HEK293 (cell line): ENCODE measurements around the gene CD276.
"Not testable (repeated sequence)": the region's sequence is repeated elsewhere in the genome, so short reads cannot be mapped to it uniquely, and the experiment has no call there.

Experiments used
- KLF9 ChIP-seq: fragments of 450-650 bp; formaldehyde crosslinking; IDR thresholded peaks from 2 replicates; pipeline ENCODE4 v1.5.1; 2016; ENCODE audit warnings: missing biosample characterization, missing genetic modification characterization, low read depth
- OSR2 ChIP-seq: fragments of 450-650 bp; formaldehyde crosslinking; IDR thresholded peaks from 2 replicates; pipeline ENCODE4 v1.5.1; 2016; ENCODE audit warnings: missing biosample characterization, missing genetic modification characterization
- SALL2 ChIP-seq: fragments of 450-650 bp; formaldehyde crosslinking; IDR thresholded peaks from 2 replicates; pipeline ENCODE4 v1.5.0; 2017; ENCODE audit warnings: missing biosample characterization, mild to moderate bottlenecking, missing genetic modification characterization, borderline replicate concordance
- TCF7L2 ChIP-seq: IDR thresholded peaks from 2 replicates; pipeline ENCODE4 v1.6.1; 2011; ENCODE audit warnings: low read depth, mild to moderate bottlenecking, inconsistent platforms, low read length, moderate library complexity, borderline replicate concordance
- ZNF16 ChIP-seq: fragments of 450-650 bp; formaldehyde crosslinking; IDR thresholded peaks from 2 replicates; pipeline ENCODE4 v1.5.1; 2016; ENCODE audit warnings: low read depth, missing biosample characterization, missing genetic modification characterization
- ZNF239 ChIP-seq: fragments of 450-650 bp; formaldehyde crosslinking; IDR thresholded peaks from 2 replicates; pipeline ENCODE4 v1.5.1; 2016; ENCODE audit warnings: missing biosample characterization, missing genetic modification characterization
- ZNF248 ChIP-seq: fragments of 450-650 bp; formaldehyde crosslinking; IDR thresholded peaks from 2 replicates; pipeline ENCODE4 v1.5.1; 2017; ENCODE audit warnings: missing biosample characterization, missing genetic modification characterization
- ZNF48 ChIP-seq: fragments of 450-650 bp; formaldehyde crosslinking; IDR thresholded peaks from 2 replicates; pipeline ENCODE4 v1.5.1; 2016; ENCODE audit warnings: missing biosample characterization, missing genetic modification characterization
- ZNF488 ChIP-seq: fragments of 450-650 bp; formaldehyde crosslinking; IDR thresholded peaks from 2 replicates; pipeline ENCODE4 v1.5.1; 2016; ENCODE audit warnings: missing biosample characterization, missing genetic modification characterization
- ZNF660 ChIP-seq: fragments of 450-650 bp; IDR thresholded peaks from 2 replicates; pipeline ENCODE4 v1.5.1; 2018; ENCODE audit warnings: missing biosample characterization, mild to moderate bottlenecking, missing genetic modification characterization
- TF ChIP-seq, protein P1 (sequence below): fragments of 450-650 bp; formaldehyde crosslinking; IDR thresholded peaks from 2 replicates; pipeline ENCODE4 v1.5.1; 2016; ENCODE audit warnings: missing biosample characterization, missing genetic modification characterization
- TF ChIP-seq, protein P2 (sequence below): fragments of 450-650 bp; formaldehyde crosslinking; IDR thresholded peaks from 2 replicates; pipeline ENCODE4 v1.5.1; 2016; ENCODE audit warnings: missing biosample characterization, missing genetic modification characterization
- TF ChIP-seq, protein P3 (sequence below): sonication (generic); formaldehyde crosslinking; IDR thresholded peaks from 2 replicates; pipeline ENCODE4 v1.8.1; 2022; ENCODE audit warnings: mild to moderate bottlenecking, moderate library complexity, missing genetic modification reagents

- not testable (repeated sequence) for TF ChIP-seq ZNF239; ZNF248 (tag by site-specific recombination); ZNF48 (tag by site-specific recombination); ZNF660 (tag by site-specific recombination); TCF7L2; SALL2 (tag by site-specific recombination); KLF9 (tag by site-specific recombination); OSR2 (tag by site-specific recombination); ZNF16 (tag by site-specific recombination); ZNF488 (tag by site-specific recombination)
- TF ChIP-seq, protein P1, sequence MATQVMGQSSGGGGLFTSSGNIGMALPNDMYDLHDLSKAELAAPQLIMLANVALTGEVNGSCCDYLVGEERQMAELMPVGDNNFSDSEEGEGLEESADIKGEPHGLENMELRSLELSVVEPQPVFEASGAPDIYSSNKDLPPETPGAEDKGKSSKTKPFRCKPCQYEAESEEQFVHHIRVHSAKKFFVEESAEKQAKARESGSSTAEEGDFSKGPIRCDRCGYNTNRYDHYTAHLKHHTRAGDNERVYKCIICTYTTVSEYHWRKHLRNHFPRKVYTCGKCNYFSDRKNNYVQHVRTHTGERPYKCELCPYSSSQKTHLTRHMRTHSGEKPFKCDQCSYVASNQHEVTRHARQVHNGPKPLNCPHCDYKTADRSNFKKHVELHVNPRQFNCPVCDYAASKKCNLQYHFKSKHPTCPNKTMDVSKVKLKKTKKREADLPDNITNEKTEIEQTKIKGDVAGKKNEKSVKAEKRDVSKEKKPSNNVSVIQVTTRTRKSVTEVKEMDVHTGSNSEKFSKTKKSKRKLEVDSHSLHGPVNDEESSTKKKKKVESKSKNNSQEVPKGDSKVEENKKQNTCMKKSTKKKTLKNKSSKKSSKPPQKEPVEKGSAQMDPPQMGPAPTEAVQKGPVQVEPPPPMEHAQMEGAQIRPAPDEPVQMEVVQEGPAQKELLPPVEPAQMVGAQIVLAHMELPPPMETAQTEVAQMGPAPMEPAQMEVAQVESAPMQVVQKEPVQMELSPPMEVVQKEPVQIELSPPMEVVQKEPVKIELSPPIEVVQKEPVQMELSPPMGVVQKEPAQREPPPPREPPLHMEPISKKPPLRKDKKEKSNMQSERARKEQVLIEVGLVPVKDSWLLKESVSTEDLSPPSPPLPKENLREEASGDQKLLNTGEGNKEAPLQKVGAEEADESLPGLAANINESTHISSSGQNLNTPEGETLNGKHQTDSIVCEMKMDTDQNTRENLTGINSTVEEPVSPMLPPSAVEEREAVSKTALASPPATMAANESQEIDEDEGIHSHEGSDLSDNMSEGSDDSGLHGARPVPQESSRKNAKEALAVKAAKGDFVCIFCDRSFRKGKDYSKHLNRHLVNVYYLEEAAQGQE (tag by site-specific recombination), result not testable (repeated sequence)
- TF ChIP-seq, protein P2, sequence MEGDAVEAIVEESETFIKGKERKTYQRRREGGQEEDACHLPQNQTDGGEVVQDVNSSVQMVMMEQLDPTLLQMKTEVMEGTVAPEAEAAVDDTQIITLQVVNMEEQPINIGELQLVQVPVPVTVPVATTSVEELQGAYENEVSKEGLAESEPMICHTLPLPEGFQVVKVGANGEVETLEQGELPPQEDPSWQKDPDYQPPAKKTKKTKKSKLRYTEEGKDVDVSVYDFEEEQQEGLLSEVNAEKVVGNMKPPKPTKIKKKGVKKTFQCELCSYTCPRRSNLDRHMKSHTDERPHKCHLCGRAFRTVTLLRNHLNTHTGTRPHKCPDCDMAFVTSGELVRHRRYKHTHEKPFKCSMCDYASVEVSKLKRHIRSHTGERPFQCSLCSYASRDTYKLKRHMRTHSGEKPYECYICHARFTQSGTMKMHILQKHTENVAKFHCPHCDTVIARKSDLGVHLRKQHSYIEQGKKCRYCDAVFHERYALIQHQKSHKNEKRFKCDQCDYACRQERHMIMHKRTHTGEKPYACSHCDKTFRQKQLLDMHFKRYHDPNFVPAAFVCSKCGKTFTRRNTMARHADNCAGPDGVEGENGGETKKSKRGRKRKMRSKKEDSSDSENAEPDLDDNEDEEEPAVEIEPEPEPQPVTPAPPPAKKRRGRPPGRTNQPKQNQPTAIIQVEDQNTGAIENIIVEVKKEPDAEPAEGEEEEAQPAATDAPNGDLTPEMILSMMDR (tag by site-specific recombination), result not testable (repeated sequence)
- TF ChIP-seq, protein P3, sequence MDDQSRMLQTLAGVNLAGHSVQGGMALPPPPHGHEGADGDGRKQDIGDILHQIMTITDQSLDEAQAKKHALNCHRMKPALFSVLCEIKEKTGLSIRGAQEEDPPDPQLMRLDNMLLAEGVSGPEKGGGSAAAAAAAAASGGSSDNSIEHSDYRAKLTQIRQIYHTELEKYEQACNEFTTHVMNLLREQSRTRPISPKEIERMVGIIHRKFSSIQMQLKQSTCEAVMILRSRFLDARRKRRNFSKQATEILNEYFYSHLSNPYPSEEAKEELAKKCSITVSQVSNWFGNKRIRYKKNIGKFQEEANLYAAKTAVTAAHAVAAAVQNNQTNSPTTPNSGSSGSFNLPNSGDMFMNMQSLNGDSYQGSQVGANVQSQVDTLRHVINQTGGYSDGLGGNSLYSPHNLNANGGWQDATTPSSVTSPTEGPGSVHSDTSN (CRISPR knock-in tag), result not testable (repeated sequence)
Measured at GRCh38 chr15:73702311-73703239, 18.4 kb downstream of the CD276 start.
